ENCODE results near the gene PARD3.
"Not testable (repeated sequence)": the region's sequence is repeated elsewhere in the genome, so short reads cannot be mapped to it uniquely, and the experiment has no call there.

The PARD3 gene

GRCh38 chr10:34397324-34397723 is 417.8 kb downstream of the PARD3 start:
- DNase-seq (ENCODE audit: low read depth): no peak
- no peak overlapping the region for H3K4me3 ChIP-seq (ENCODE audit: low read depth, low read length)
- no peak for TF ChIP-seq CTCF (IDR thresholded peaks at IDR 0.05; ENCODE audit: low read depth, low read length, missing control alignments)

GRCh38 chr10:34396663-34397062 is 418.4 kb downstream of the PARD3 start:
- no peak overlapping the region for H3K4me3 ChIP-seq (ENCODE audit: low read depth, low read length)
- TF ChIP-seq CTCF (IDR thresholded peaks at IDR 0.05; ENCODE audit: low read depth, low read length, missing control alignments): no peak
- no peak for DNase-seq (ENCODE audit: low read depth)

- DNase-seq (ENCODE audit: low read depth): no peak
- no peak overlapping the region for H3K4me3 ChIP-seq (ENCODE audit: low read depth, low read length)
- no peak for TF ChIP-seq CTCF (IDR thresholded peaks at IDR 0.05; ENCODE audit: low read depth, low read length, missing control alignments)
Measured at GRCh38 chr10:34392641-34393170, 422.4 kb downstream of the PARD3 start.

- not testable (repeated sequence) for H3K4me3 ChIP-seq (ENCODE audit: low read depth, low read length); DNase-seq (ENCODE audit: low read depth)
Measured at GRCh38 chr10:34391168-34391567, 423.9 kb downstream of the PARD3 start.

- no peak for TF ChIP-seq CTCF (IDR thresholded peaks at IDR 0.05; ENCODE audit: low read depth, low read length, missing control alignments)
- DNase-seq (ENCODE audit: low read depth): no peak
- H3K4me3 ChIP-seq (ENCODE audit: low read depth, low read length): no peak overlapping the region
Measured at GRCh38 chr10:34389801-34390200, 425.3 kb downstream of the PARD3 start.

GRCh38 chr10:34386921-34387320 is 428.2 kb downstream of the PARD3 start:
- TF ChIP-seq CTCF (IDR thresholded peaks at IDR 0.05; ENCODE audit: low read depth, low read length, missing control alignments): no peak
- DNase-seq (ENCODE audit: low read depth): no peak
- no peak overlapping the region for H3K4me3 ChIP-seq (ENCODE audit: low read depth, low read length)

GRCh38 chr10:34384372-34384771 is 430.7 kb downstream of the PARD3 start:
- H3K4me3 ChIP-seq (ENCODE audit: low read depth, low read length): no peak overlapping the region
- TF ChIP-seq CTCF (IDR thresholded peaks at IDR 0.05; ENCODE audit: low read depth, low read length, missing control alignments): no peak
- no peak for DNase-seq (ENCODE audit: low read depth)

Measured in GM12864 (cell line).